IPS-NIHi11 (cell line): ENCODE data around the gene ABCA13.
"Not testable (repeated sequence)": the region's sequence is repeated elsewhere in the genome, so short reads cannot be mapped to it uniquely, and the experiment has no call there.

Experiments used
- DNase-seq: peaks from one replicate; pipeline ENCODE4 v3.0.0; 2012; ENCODE audit warnings: mixed read lengths, low spot score

ABCA13 gene

DNA sequence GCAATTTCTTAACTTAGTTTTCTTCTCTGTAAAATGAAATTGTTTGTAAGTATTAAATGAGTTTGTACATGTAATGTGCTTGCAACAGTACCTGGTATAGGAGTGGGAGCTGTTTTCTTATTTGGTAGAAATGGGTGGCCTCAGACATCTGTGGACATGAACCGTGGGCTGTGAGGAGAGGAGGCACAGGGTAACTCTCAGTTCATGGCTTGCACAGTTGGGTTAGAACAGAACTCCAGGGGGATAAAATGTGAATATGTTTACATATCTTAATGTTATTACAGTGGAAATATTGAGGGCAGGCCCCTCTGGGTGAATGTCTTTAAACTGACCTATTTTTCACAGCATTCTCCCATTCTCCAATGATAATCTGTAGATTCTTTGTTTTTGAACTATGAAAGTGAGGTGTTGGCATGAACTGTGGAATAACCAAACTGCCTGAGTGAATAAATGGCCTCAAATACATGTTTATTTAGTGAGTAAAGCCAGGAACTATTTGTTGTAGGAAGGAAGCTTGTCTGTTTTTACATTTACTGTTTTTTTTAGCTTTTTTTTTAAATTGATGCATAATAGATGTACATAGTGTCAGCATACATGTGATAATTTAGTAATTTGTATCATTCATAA is 2.6 kb downstream of the ABCA13 start:
- DNase-seq, result no peak

DNA sequence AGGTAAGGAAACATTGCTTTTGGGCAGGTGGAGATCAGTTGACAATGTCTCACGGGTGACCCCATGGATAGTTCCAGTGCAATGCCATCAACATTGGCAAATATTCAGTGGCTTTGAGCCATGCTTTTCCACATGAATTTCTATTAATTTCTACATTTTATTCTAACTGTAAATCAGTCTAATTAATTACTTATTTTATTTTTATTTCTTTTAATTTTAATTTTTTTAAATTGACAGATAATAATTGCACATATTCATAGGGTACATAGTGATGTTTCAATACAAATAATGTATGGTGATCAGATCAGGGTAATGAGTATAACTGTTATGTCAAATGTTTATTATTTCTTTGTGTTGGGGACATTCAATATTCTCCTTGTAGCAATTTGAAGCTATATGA is 3.8 kb downstream of the ABCA13 start:
- DNase-seq, result no peak

DNA sequence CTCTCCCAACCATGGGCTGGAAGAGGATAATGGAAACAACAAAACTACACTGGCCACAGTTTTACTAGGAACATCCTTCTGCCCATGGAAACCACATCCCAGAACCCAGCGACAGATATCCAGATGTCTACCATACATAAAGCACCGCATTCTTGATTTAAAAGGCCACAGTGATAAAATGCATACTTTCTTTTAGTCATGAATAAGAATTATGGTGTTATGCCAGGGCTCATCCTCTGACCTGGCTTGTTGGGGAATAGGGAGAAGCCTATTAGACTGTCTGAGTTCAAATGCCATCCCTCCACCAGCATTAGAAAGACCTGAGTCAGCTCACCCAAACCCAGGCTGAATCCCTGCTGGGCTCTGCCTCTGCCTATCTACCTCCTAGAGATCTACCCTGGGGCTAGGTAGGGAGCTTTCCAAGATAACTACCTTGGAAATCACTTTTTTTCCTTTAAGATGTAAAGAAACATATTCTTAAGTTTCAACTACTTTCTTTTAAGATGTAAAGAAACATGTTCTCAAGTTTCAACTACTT is 5.2 kb downstream of the ABCA13 start:
- no peak for DNase-seq

DNA sequence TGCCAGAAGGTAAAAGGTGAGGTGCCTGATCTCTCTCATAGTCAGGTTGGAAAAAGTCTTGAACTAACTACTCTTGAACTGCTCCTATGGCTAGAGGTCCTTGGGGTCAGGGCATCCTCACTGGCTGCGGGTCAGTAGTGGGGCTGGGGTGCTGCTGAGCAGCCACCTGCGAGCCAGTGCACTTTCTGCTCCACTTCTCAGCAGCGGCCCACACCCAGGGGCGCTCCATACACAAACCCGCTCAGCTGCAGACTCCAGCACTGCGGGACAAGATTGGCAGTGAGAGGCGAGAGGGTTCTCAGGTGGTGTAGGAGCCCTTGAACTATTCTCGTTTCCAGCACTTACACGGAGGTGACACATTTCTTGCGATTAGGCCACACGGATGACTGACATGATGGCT is 6.0 kb downstream of the ABCA13 start:
- DNase-seq, result no peak

DNA sequence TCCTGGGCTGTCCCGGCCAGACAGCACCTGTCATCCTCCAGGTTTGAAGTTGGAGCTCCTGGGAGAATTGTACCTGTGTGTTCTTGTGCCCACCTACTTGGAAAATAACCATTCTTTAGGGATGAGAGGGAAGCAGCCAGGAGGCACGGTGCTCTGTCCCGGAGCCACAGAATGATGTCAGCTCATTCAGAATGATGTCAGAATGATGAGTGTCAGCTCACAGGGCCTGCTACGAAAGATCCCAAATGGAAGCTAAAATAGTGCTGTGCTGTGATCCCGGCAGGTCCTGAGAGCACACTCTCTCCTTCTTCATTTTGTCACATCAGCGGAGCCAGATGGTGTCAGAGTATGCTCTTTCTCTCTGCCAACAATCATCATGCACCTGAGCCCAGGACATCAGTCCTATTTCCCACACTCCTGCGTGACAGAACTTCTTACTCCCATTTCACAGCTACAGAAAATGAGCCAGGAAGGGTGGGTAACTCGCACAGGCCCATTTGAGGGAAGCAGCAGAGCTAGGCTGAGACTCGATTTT is 8.3 kb downstream of the ABCA13 start:
- DNase-seq, result no peak

DNA sequence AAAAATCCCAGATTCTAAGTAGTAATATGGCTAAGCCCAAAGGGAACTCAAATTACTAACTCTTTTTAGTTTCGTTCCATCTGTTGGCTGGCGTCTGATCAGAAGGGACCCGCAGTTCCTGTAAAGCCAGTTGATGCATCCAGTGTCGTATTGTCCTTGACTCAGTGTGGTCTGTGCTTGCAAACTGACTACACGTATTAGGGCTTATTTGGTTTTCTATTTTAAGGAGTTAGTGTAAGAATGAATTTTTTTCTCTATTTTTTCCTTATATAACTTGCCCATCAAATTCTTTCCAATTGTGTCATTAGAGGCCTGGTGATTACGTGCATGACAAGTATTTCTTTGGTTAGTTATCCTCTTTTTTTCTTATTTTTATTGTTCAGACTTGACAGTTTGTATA is 9.7 kb downstream of the ABCA13 start:
- no peak for DNase-seq

DNA sequence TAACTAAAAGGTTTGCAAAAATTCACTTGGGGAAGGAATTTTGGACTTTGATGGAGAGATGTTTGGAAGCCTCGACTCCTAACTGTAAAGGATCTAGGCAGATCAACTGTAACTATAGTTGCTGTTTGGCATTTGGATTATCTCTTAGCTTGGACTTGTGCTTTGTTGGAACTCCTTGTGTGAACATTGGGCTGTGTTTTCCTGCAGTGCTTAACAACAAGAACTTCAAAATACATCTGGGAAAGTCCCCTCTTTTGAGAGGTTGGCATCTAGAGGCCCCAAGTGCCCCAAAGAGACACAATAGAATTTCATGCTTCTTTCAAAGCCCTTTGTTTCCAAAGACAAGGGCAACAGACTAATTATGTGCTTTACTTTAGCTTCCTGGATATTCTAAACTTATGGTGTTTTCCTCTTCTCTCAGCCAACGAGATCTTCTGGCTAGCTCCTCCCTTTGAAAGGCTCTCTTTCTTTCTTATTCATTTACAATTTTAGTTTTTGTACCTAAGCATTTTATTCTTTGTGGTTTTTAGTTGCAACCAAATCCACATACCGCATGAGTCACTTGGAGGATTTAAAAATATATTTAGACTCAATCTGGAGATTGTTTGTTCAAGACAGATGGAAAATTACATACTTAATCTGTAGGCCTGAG is 11.6 kb downstream of the ABCA13 start:
- no peak for DNase-seq

DNA sequence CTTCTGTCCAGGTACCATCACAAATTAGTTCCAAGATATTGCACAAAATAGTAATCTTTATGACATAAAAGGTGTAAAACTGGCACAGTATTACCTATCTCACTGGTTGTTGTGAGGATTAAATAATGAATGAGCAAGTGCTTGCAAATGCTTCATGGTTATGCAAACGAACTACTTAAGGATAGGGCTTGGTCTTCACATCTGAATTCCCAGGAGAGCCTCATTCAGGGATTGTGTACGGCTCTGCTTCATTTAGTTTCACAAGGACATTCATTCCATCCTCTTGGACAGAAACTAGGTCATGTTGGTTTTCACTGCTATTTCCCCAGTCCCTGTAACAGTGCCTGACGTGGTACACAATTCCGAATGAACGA is 12.1 kb downstream of the ABCA13 start:
- DNase-seq, result no peak

DNA sequence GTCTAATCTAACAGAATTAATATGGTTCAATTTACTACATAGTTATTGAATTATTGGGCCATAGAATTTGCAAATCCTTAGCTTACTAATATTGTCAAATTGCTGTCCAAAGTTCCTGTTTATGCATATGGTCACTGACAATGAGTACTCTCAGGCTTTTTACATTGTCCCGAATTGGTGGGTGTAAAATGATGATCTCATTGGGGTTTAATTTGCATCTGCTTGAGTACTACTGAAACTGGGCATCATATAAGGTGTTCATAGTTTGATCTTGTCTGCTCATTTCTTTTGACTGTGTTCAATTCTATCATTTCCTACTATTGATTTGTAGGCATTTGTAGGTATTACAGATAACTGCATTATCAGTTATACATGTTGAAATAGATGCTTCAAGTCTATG is 12.7 kb downstream of the ABCA13 start:
- DNase-seq, result no peak

DNA sequence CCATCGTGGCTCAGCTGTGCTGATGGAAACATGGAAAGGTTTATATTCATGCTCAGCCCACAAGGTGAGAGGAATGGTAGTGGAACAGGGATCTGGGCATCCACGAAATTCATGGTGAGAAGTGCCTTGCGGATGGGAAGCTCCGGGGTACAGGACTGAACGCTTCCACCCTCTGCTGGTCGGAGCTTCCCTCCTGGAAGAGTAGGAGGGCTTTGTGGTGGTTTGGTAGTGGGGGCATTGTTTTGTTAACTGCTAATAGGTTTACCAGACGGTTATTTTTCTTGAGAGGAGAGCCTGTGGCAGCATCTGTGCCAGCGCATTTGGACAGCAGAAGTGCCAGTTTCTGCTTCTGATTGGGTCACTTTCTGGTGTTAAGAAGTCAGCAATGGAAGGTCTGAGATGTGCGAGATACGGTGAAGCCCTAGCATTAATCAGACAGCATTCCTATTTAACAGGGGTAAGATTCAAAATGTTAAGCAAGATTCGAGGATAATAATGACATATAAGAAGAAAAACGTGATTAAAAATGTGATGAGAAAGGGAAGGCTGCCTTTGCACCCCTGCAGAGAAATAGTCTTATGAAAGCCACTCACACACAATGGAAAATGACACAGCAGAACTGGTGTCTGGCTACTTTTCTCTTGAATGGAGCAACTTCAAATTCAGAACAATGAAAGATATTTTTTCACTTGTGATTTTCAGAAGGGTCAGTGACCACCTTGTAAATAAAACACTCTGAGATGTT is 17.7 kb downstream of the ABCA13 start:
- no peak for DNase-seq

DNA sequence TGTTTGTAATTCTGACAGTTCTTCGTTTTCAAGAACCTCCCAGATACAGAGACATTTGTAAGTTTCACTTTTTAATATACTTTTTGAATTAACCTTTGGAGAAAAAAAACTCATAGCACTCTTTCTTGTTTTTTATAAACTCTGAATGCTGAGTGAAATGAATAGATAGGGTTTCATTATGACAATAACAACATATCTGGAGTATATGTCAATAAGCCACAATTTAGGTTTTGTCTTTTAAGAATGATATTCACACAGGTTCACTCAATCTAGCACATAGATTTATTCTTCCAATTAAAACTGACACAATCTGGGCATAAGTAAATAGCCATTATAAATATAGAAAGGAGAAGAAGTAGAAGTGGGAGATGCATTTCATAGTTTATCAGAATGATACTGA is 21.7 kb downstream of the ABCA13 start:
- no peak for DNase-seq

DNA sequence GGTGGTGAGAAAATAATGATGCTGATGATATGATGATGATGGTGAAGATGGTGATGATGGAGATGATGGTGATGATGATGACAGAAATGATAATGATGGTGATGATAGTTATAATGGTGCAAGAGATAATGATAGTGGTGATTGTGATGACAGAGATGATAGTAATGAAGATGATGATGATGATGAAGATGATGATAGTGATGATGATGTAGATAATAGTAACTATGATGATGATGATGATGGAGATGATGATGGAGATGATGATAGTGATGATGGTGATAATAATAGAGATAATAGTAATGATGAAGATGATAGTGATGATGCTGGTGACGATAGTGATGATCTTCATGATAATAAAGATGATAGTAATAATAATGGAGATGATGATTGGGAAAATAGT is 22.2 kb downstream of the ABCA13 start:
- DNase-seq, result no peak

DNA sequence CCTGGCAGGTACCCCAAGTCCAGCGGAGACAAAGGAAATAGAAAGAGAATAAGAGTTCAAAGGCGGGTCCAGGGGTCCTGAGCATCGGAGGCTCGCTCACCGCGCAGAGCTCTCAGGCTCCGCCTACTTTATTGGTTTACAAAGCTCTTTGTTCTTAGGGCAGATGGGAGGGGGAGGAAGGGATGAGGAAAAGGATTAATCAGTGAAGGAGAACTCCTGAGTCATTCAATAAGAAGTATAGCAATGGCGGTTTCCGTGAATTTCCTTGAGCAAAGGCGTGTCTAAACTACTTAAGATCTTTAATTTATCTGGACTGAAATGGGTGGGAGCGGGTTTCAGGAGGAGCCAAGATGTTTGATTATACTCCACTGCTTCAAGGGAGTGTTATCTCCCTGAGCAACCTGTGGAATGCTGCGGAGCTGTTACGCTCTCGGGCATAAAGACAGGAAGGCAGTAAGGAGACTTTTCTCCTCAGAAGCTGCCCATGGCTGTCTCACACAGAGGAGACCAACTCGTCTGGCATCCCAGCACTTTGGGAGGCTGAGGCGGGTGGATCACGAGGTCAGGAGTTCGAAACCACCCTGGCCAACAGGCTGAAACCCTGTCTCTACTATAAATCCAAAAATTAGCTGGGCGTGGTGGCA is 29.8 kb downstream of the ABCA13 start:
- not testable (repeated sequence) for DNase-seq

DNA sequence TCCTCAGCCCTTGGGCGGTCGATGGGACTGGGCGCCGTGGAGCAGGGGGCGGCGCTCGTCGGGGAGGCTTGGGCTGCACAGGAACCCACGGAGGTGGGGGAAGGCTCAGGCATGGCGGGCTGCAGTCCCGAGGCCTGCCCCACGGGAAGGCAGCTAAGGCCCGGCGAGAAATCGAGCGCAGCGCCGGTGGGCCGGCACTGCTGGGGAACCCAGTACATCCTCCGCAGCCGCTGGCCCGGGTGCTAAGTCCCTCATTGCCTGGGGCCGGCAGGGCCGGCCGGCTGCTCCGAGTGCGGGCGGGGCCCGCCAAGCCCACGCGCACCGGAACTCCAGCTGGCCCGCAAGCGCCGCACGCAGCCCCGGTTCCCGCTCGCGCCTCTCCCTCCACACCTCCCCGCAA is 31.7 kb downstream of the ABCA13 start:
- not testable (repeated sequence) for DNase-seq

DNA sequence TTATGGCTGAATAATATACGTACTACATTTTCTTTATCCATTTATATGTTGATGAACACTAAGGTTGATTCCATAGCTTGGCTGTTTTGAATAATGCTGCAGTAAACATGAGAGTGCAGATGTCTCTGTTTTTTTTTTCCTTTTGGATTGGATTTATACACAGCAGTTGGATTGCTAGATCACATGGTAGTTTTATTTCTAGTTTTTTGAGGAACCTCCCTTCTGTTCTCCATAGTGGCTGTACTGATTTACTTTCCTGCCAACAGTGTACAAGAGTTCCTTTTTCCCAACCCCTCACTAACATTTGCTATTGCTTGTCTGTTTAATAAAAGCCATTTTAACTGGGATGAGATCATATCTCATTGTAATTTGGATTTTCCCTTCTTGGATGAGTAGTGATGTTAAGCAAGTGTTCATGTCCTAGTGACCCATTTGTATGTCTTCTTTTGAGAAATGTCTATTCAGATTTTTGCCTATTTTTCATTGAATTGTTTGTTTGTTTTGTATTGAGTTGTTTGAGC is 36.0 kb downstream of the ABCA13 start:
- no peak for DNase-seq

DNA sequence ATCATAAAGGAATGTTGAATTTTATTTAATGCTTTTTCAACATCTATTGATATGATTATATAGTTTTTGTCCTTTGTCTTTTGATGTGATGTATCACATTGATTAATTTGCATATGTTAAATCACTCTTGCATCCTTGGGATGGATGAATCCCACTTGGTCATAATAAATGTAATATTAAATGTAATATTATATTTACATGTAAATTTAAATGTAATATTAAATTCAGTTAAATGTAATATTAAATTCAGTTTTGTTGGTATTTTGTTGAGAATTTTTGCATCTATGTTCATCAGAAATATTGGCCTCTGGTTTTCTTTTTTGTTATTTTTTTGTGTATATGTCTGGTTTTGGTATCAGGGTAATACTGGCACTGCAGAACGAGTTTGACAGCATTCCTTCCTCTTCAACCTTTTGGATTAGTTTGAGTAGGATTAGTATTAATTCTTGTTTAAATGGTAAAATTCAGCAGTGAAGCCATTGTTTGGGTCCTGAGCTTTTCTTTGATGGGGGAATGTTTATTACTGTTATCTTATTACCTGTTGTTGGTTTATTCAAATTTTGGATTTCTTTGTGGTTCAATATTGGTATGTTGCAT is 37.8 kb downstream of the ABCA13 start:
- DNase-seq, result no peak

DNA sequence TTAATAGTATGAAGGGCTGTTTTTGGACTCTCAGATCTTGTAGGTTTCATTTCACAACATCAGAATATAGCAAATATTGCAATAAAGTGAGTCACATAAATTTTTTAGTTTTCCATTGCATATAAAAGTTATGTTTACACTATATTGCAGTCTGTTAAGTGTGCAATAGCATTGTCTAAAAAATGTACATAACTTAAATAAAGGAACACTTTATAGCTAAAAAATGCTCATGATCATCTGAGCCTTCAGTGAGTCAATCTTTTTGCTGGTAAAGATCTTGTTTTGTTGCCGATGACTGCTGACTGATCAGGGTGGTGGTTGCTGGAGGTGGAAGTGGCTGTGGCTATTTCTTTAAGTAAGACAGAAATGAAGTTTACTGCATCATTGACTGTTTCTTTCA is 42.0 kb downstream of the ABCA13 start:
- DNase-seq, result no peak

DNA sequence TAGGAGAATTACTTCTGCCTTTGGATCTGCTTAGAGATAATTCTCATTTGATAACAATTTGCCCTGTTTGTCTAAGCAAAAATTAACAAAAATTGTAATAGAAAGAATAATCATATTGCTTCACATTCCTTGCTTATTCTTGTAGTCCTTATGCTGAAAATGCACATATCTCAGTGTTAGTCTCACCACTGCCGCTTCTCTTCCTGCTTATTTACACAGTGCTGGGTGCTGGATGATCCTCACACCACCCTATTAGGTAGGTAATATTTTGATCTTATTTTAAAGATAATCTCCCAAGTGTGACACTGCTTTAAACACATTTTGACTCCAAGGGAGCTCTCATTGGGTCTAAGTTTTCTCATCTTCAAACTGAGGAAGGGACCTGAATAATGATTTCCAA is 46.0 kb downstream of the ABCA13 start:
- no peak for DNase-seq

DNA sequence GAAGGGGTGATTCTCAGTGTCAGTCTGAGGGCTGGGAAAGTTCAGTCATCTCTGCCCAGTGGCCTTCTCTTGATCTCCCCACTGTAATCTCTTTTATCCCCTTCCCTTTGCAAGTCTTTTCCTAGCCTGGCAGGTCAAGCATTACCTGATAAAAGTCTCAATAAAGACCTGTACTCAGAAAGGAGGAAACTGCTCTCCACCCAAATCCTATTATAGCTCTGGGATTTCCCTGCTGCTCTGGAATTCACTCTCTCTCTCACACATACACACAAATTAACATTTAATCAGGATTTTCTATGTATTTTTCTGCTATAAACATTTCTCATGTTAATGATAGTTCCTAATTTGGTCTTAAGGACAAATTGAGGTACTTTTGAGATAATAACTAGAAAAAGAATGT is 46.5 kb downstream of the ABCA13 start:
- no peak for DNase-seq

DNA sequence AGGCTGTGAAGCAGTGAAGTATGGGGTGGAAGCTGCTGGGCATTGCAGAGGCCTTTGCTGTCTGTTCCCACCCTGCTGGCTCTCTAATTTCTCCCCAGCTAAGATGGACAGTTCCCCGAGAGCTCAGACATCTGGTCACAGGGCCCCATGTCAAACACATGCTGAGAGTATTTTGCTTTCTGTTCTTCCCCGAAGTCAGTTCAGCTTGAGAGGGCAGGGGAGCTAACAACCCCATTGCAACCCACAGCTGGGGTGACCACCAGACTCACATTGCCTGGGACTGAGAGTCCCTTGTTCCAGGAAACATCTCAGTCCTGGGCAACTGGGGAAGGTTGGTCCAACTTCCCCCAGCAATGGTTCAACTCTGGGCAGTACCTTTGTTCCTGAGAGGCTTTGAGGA is 52.8 kb downstream of the ABCA13 start:
- no peak for DNase-seq

DNA sequence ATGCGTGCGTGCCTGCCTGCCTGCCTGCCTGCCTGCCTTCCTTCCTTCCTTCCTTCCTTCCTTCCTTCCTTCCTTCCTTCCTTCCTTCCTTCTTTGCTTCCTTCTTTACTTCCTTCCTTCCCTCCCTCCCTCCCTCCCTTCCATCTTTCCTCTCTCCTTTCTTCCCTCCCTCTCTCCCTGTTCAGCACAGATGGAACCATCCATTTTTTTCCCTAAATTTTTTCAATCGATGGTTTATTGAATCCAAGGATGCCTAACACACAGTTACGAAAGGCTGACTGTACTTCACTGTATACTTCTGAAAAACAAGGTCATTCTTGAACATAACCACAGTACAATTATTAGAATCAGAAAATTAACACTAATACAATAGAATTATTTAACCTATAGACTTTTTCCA is 53.8 kb downstream of the ABCA13 start:
- DNase-seq, result no peak

DNA sequence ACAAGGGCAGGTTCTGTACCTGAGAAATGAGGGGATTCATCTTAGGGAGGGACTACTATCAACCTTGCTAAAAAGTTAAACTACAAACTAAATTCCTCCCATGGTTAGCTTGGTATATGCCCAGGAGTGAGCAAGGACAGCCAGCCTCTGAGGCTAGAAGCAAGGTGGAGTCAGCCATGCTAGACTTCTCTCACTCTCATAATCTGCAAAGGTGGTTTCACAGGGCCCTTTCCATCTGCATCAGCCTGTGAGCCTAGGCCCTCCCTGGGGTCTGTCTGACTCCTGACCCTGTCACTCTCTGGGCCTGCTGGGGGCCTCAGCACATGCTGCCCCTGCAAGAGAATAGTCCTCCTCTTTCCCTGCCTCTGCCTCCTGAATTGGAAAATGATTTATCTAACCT is 66.1 kb downstream of the ABCA13 start:
- DNase-seq, result no peak
